SJSA1 (cell line): ENCODE measurements around the gene PSG5. TPM values are rescaled to one million over a fixed set of nuclear protein-coding genes. Genes with fewer than 3 reads are reported as not detected.
"Not testable (repeated sequence)": the region's sequence is repeated elsewhere in the genome, so short reads cannot be mapped to it uniquely, and the experiment has no call there.

Source experiments
- DNase-seq, 2 experiments: peaks; one replicate each; pipeline ENCODE4 v3.0.0-alpha.2; 2015 to 2020; ENCODE audit warnings: low spot score in 2 of 2, low read depth in 1 of 2
- H3K27ac ChIP-seq: fragments of 250-450 bp; sonication (Bioruptor Pico); 2 replicates; pipeline ENCODE4 v1.5.1; 2020; ENCODE audit warnings: mild to moderate bottlenecking, moderate library complexity
- H3K27me3 ChIP-seq: fragments of 250-450 bp; sonication (Bioruptor Pico); replicated peaks from 2 replicates; pipeline ENCODE4 v1.5.1; 2020; ENCODE audit warnings: mild to moderate bottlenecking, moderate library complexity
- H3K36me3 ChIP-seq: fragments of 250-450 bp; sonication (Bioruptor Pico); 2 replicates; pipeline ENCODE4 v1.5.1; 2020; ENCODE audit warnings: mild to moderate bottlenecking
- H3K4me1 ChIP-seq: fragments of 250-450 bp; sonication (Bioruptor Pico); replicated peaks from 2 replicates; pipeline ENCODE4 v1.6.1; 2021; ENCODE audit warnings: mild to moderate bottlenecking
- H3K4me3 ChIP-seq: fragments of 250-450 bp; sonication (Bioruptor Pico); 2 replicates; pipeline ENCODE4 v1.5.1; 2020; ENCODE audit warnings: mild to moderate bottlenecking
- H3K9me3 ChIP-seq: fragments of 250-450 bp; sonication (Bioruptor Pico); replicated peaks from 2 replicates; pipeline ENCODE4 v1.5.1; 2020; ENCODE audit warnings: mild to moderate bottlenecking
- total RNA-seq: library from RNA; depleted of rRNA; stranded (reverse); fragments of >200 nt; shearing (Covaris generic); gene quantifications from 2 replicates; pipeline ENCODE4 v1.2.3, GENCODE V29; 2014

The PSG5 gene
- total RNA-seq, 1 experiment from 2014 or later: 0.82 TPM

GRCh38 chr19:43201891-43202290 is 15.6 kb upstream of the PSG5 start:
- H3K9me3 ChIP-seq, H3K4me3 ChIP-seq: not testable (repeated sequence)

GRCh38 chr19:43201337-43201801 is 15.0 kb upstream of the PSG5 start:
- not testable (repeated sequence) for H3K4me3 ChIP-seq, H3K27me3 ChIP-seq, H3K9me3 ChIP-seq, H3K36me3 ChIP-seq
- DNase-seq: peak; percentile 70 to 82
- Histone ChIP-seq H3K4me1 (peaks cover 22% of the 10 kb centered on the region), H3K27ac (peak overlapping the region; percentile 93)

More at GRCh38 chr19:43201891-43202290, 15.6 kb upstream of the PSG5 start:
- H3K27me3 ChIP-seq, H3K36me3 ChIP-seq: not testable (repeated sequence)
- Histone ChIP-seq H3K27ac (peak overlapping the region; percentile 93), H3K4me1 (peaks cover 22% of the 10 kb centered on the region)
- DNase-seq: peak in 1 of 2 experiments; percentile 25

- H3K9me3 ChIP-seq, H3K27ac ChIP-seq, H3K36me3 ChIP-seq, H3K27me3 ChIP-seq, DNase-seq, H3K4me3 ChIP-seq: not testable (repeated sequence)
- H3K4me1 ChIP-seq: peaks cover 22% of the 10 kb centered on the region
Observed at GRCh38 chr19:43198686-43199419, 12.5 kb upstream of the PSG5 start.

- not testable (repeated sequence) for DNase-seq, H3K27me3 ChIP-seq, H3K4me3 ChIP-seq, H3K27ac ChIP-seq, H3K9me3 ChIP-seq, H3K36me3 ChIP-seq
- peaks cover 22% of the 10 kb centered on the region for H3K4me1 ChIP-seq
Observed at GRCh38 chr19:43197666-43198397, 11.5 kb upstream of the PSG5 start.

GRCh38 chr19:43194397-43194796 is 8.1 kb upstream of the PSG5 start:
- not testable (repeated sequence) for H3K27me3 ChIP-seq, DNase-seq, H3K27ac ChIP-seq, H3K4me3 ChIP-seq, H3K9me3 ChIP-seq, H3K36me3 ChIP-seq, H3K4me1 ChIP-seq

- H3K27ac ChIP-seq, H3K27me3 ChIP-seq, H3K4me1 ChIP-seq, DNase-seq, H3K9me3 ChIP-seq, H3K4me3 ChIP-seq, H3K36me3 ChIP-seq: not testable (repeated sequence)
Observed at GRCh38 chr19:43192381-43193155, 6.2 kb upstream of the PSG5 start.

- not testable (repeated sequence) for H3K4me1 ChIP-seq, H3K27me3 ChIP-seq, H3K36me3 ChIP-seq, H3K4me3 ChIP-seq, H3K27ac ChIP-seq, H3K9me3 ChIP-seq
- peak in 1 of 2 experiments; percentile 41 for DNase-seq
Observed at GRCh38 chr19:43188092-43188491, 1.8 kb upstream of the PSG5 start.

GRCh38 chr19:43181869-43182771 is 4.2 kb downstream of the PSG5 start:
- DNase-seq: peak; percentile 71 to 77
- H3K9me3 ChIP-seq, H3K36me3 ChIP-seq, H3K4me3 ChIP-seq, H3K27me3 ChIP-seq: not testable (repeated sequence)
- Histone ChIP-seq H3K4me1 (peaks cover 14% of the 10 kb centered on the region), H3K27ac (peak overlapping the region; percentile 92)

GRCh38 chr19:43179569-43180147 is 6.7 kb downstream of the PSG5 start:
- H3K9me3 ChIP-seq, DNase-seq: not testable (repeated sequence)
- peaks cover 14% of the 10 kb centered on the region for H3K4me1 ChIP-seq

GRCh38 chr19:43178577-43178976 is 7.8 kb downstream of the PSG5 start:
- H3K4me1 ChIP-seq: peaks cover 14% of the 10 kb centered on the region
- not testable (repeated sequence) for DNase-seq, H3K27ac ChIP-seq, H3K9me3 ChIP-seq, H3K27me3 ChIP-seq, H3K36me3 ChIP-seq, H3K4me3 ChIP-seq

More at GRCh38 chr19:43179569-43180147, 6.7 kb downstream of the PSG5 start:
- H3K4me3 ChIP-seq, H3K36me3 ChIP-seq, H3K27ac ChIP-seq, H3K27me3 ChIP-seq: not testable (repeated sequence)

GRCh38 chr19:43165906-43166305 is 20.4 kb downstream of the PSG5 start:
- not testable (repeated sequence) for H3K36me3 ChIP-seq, H3K27ac ChIP-seq, H3K4me3 ChIP-seq, DNase-seq, H3K27me3 ChIP-seq, H3K9me3 ChIP-seq
- peaks cover 11% of the 10 kb centered on the region for H3K4me1 ChIP-seq

GRCh38 chr19:43163135-43163534 is 23.2 kb downstream of the PSG5 start:
- H3K27me3 ChIP-seq, H3K36me3 ChIP-seq, H3K9me3 ChIP-seq, H3K4me3 ChIP-seq, H3K27ac ChIP-seq, DNase-seq: not testable (repeated sequence)
- peaks cover 11% of the 10 kb centered on the region for H3K4me1 ChIP-seq

- H3K9me3 ChIP-seq, H3K27me3 ChIP-seq, DNase-seq, H3K27ac ChIP-seq, H3K4me3 ChIP-seq, H3K36me3 ChIP-seq: not testable (repeated sequence)
- H3K4me1 ChIP-seq: peaks cover 11% of the 10 kb centered on the region
Observed at GRCh38 chr19:43162261-43162660, 24.1 kb downstream of the PSG5 start.
